Thyroid gland (tissue), 4 donors: Measurements from ENCODE around the gene PAEP. TPM values are rescaled to one million over a fixed set of nuclear protein-coding genes. Genes with fewer than 3 reads are reported as not detected.

ENCODE experiments used
- DNase-seq, 2 donors: peaks; one replicate each; pipeline ENCODE4 v3.0.0-alpha.2; 2019
- H3K27ac ChIP-seq, 3 donors: fragments of 200-600 bp; sonication (generic); 1 replicate in 2 of 3; 2 replicates in 1 of 3; pipeline ENCODE4 v1.5.1; 2016 to 2019; ENCODE audit warnings: mild to moderate bottlenecking in 1 of 3, moderate library complexity in 1 of 3
- H3K27me3 ChIP-seq: fragments of 200-600 bp; sonication (generic); one replicate; pipeline ENCODE4 v1.5.1; 2019
- H3K36me3 ChIP-seq, 2 donors: fragments of 200-600 bp; sonication (generic); one replicate each; pipeline ENCODE4 v1.5.1; 2016 to 2019
- H3K4me1 ChIP-seq, 2 donors: fragments of 200-600 bp; sonication (generic); one replicate each; pipeline ENCODE4 v1.5.1; 2017 to 2019
- H3K4me3 ChIP-seq, 3 donors: fragments of 200-600 bp; sonication (generic); replicated peaks in 1 of 3; 1 replicate in 2 of 3; 2 replicates in 1 of 3; pipeline ENCODE4 v1.5.1; 2016; ENCODE audit warnings: mild to moderate bottlenecking in 1 of 3
- H3K9me3 ChIP-seq: fragments of 200-600 bp; sonication (generic); one replicate; pipeline ENCODE4 v1.5.1; 2017
- POLR2A ChIP-seq, 2 donors: fragments of 450-650 bp; IDR thresholded peaks; one replicate each; pipeline ENCODE4 v1.6.1; 2017; ENCODE audit warnings: antibody characterized with exemption in 2 of 2, mild to moderate bottlenecking in 2 of 2, moderate library complexity in 1 of 2
- WGBS, 2 donors: methylation state at CpG; one replicate each; pipeline ENCODE4 v1.1.5; 2017; 5-methylcytosine and 5-hydroxymethylcytosine counted together
- intact Hi-C: fragments of 100-400 bp; cut with DNase I; formaldehyde crosslinking; loops from one replicate; pipeline ENCODE4 v1.15.1; 2023
- total RNA-seq, 4 donors: library from RNA; depleted of rRNA; stranded (reverse); fragments of >200 nt; gene quantifications; one replicate each; pipeline ENCODE4 v1.2.3, GENCODE V29; 2016
- TF ChIP-seq, protein P1 (sequence below), 6 experiments: fragments of 200-600 bp in 3 of 6; fragments of 450-650 bp in 3 of 6; sonication (generic) in 3 of 6; IDR thresholded peaks; one replicate each; pipeline ENCODE4 v1.5.1; 2016 to 2019; ENCODE audit warnings: antibody characterized with exemption in 6 of 6, mild to moderate bottlenecking in 2 of 6, inconsistent platforms in 1 of 6, moderate library complexity in 1 of 6

PAEP gene
- total RNA-seq, 4 donors from 2014 or later = not detected

DNA sequence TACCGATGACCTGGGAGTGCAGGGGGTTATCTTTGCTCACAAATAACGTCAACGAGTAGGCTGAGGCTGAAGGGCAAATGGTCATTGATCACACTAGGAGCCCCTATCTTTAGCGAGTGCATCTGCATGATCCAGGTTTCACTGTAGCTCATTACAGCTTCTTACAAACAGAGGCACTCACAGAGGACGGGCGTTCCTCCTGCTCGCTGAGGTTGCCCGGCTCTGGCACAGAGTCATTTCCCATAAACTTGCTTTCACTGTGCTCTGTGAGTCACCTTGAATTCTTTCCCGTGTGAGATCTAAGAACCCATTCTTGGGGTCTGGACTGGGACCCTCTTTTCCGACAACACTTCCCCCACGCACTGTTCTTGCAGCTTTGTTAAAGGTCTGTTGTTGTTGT, 1.9 kb upstream of the PAEP start:
- intact Hi-C loops = no loop called here
- Histone ChIP-seq H3K4me3 (no peak overlapping the region), H3K9me3 (no peaks in the 10 kb centered on the region), H3K27ac (no peak overlapping the region), H3K27me3 (no peaks in the 10 kb centered on the region), H3K4me1 (no peaks in the 10 kb centered on the region), H3K36me3 (no peaks in the 10 kb centered on the region)
- TF ChIP-seq POLR2A (IDR thresholded peaks at IDR 0.05) = no peak
- TF ChIP-seq, protein P1, sequence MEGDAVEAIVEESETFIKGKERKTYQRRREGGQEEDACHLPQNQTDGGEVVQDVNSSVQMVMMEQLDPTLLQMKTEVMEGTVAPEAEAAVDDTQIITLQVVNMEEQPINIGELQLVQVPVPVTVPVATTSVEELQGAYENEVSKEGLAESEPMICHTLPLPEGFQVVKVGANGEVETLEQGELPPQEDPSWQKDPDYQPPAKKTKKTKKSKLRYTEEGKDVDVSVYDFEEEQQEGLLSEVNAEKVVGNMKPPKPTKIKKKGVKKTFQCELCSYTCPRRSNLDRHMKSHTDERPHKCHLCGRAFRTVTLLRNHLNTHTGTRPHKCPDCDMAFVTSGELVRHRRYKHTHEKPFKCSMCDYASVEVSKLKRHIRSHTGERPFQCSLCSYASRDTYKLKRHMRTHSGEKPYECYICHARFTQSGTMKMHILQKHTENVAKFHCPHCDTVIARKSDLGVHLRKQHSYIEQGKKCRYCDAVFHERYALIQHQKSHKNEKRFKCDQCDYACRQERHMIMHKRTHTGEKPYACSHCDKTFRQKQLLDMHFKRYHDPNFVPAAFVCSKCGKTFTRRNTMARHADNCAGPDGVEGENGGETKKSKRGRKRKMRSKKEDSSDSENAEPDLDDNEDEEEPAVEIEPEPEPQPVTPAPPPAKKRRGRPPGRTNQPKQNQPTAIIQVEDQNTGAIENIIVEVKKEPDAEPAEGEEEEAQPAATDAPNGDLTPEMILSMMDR (IDR thresholded peaks at IDR 0.05) = no peak
- no peak for DNase-seq
- 68 to 71% methylated on average over 11 of the region's 11 CpGs for WGBS, 2 donors

GRCh38 chr9:135562235-135562745, 734 bp downstream of the PAEP start:
- DNase-seq = no peak
- 64 to 79% methylated on average over 7 to 12 of the region's 17 CpGs for WGBS, 2 donors
- Histone ChIP-seq H3K9me3 (no peaks in the 10 kb centered on the region), H3K27ac (no peak overlapping the region), H3K4me1 (peaks cover 0 to 2% of the 10 kb centered on the region in 2 donors), H3K36me3 (no peaks in the 10 kb centered on the region), H3K4me3 (no peak overlapping the region), H3K27me3 (no peaks in the 10 kb centered on the region)
- intact Hi-C loops = no loop called here
- no peak for TF ChIP-seq POLR2A (IDR thresholded peaks at IDR 0.05)
- TF ChIP-seq, protein P1 (IDR thresholded peaks at IDR 0.05) = no peak

- H3K27me3 ChIP-seq = no peaks in the 10 kb centered on the region
- intact Hi-C loops = no loop called here
- no peak overlapping the region for H3K27ac ChIP-seq
- no peaks in the 10 kb centered on the region for H3K9me3 ChIP-seq
- peaks cover 0 to 6% of the 10 kb centered on the region in 2 donors for H3K4me1 ChIP-seq
- TF ChIP-seq, protein P1 (IDR thresholded peaks at IDR 0.05) = no peak
- TF ChIP-seq POLR2A (IDR thresholded peaks at IDR 0.05) = no peak
- 88 to 100% methylated on average over 1 of the region's 1 CpG for WGBS, 2 donors
- no peak overlapping the region for H3K4me3 ChIP-seq
- no peaks in the 10 kb centered on the region for H3K36me3 ChIP-seq
- no peak for DNase-seq
Measured at GRCh38 chr9:135563039-135563476, 1.5 kb downstream of the PAEP start.

DNA sequence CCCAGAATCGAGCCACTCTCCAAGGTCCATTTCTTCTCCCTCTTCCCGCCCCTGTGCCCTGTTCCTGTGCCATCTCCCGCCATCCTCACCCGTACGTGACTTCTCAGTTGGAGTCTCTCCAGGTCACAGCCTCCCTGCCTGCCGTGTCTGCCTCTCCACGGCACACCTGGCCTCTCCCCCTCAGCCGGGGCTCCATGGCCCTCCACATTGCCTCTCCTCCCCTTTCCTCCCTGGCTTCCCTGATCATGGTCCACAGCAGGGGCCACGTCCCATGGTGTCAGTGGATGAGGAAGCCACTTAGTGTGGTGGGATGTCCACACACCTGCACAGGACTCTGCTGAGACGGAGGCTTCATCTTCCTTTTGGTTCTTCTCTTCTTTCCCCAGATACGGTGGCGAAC, 2.3 kb downstream of the PAEP start:
- Histone ChIP-seq H3K4me3 (no peak overlapping the region), H3K36me3 (no peaks in the 10 kb centered on the region), H3K27ac (no peak overlapping the region), H3K27me3 (no peaks in the 10 kb centered on the region), H3K4me1 (peaks cover 0 to 6% of the 10 kb centered on the region in 2 donors), H3K9me3 (no peaks in the 10 kb centered on the region)
- DNase-seq = no peak
- TF ChIP-seq, protein P1 (IDR thresholded peaks at IDR 0.05) = no peak
- TF ChIP-seq POLR2A (IDR thresholded peaks at IDR 0.05) = no peak
- intact Hi-C loops = no loop called here
- 75 to 77% methylated on average over 12 of the region's 12 CpGs for WGBS, 2 donors

DNA sequence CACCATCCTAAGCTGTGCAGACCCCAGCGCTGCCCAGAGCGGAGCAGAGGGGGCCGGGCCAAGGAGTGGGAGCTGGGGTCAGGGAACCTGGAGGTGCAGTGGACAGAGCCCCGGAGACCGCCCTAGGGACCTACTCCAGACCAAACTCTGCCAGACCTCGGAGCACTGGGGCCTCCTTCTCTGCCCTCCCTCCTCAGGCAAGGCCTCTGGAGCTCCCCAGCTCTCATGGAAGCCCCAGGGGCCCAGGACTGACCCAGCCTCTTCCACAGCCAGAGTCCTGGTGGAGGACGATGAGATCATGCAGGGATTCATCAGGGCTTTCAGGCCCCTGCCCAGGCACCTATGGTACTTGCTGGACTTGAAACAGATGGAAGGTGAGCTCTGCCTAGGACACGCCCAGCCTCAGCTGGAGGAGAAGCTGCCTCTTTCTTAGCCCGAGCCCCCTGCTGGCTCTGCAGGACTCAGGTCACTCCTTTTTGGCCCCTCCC, 3.6 kb downstream of the PAEP start:
- H3K27me3 ChIP-seq = no peaks in the 10 kb centered on the region
- no peak for TF ChIP-seq POLR2A (IDR thresholded peaks at IDR 0.05)
- TF ChIP-seq, protein P1 (IDR thresholded peaks at IDR 0.05) = no peak
- no peaks in the 10 kb centered on the region for H3K9me3 ChIP-seq
- no peak overlapping the region for H3K27ac ChIP-seq
- H3K4me3 ChIP-seq = no peak overlapping the region
- intact Hi-C loops = no loop called here
- DNase-seq = no peak
- H3K4me1 ChIP-seq = peaks cover 0 to 6% of the 10 kb centered on the region in 2 donors
- 56 to 88% methylated on average over 3 to 9 of the region's 9 CpGs for WGBS, 2 donors
- H3K36me3 ChIP-seq = no peaks in the 10 kb centered on the region
